Hematopoietic multipotent progenitor cell treated with erythropoietin and hydrocortisone succinate and interleukin-3 and kit ligand, for 17 days (in vitro differentiated cells): ENCODE measurements around the gene ROBO1.

Experiments used
- DNase-seq: peaks from one replicate; pipeline ENCODE4 v3.0.0-alpha.2; 2015; ENCODE audit warnings: low spot score

ROBO1 gene

DNA sequence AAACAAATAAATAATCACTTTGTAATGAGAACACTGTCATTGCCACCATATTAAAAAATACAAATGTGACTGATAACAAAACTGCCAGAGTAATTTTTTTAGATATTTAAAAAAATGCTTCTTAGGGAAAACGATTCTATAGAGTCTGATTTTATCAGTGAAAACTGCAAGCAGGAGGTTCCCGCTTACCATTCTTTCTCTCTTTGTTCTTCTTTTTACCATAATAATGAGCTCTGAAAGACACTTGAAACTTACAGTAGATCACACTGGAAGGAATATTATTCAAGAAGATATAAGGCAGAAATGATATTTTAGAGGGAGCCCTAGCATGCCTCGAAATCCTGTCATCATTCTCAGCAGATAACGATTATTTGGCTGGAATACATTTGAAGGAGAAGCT is 701.3 kb downstream of the ROBO1 start:
- no peak for DNase-seq

DNA sequence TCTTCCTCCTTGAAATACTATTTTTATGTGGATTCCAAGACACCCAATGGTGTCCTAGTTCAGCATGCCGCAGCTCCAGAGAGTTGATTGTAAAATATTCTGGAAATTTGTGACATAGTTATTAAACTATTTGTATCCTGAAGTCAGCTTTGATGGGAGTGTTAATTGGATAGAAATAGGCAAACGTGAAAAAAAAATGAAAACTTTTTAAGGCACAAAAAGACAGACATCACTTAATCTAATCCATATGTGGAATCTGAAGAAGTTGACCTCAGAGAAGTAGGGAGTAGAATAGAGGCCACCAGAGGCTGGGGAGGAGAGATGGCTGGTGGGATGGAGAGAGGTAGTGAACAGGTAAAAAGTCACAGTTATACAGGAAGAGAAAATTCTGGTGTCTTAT is 704.2 kb downstream of the ROBO1 start:
- DNase-seq: no peak

DNA sequence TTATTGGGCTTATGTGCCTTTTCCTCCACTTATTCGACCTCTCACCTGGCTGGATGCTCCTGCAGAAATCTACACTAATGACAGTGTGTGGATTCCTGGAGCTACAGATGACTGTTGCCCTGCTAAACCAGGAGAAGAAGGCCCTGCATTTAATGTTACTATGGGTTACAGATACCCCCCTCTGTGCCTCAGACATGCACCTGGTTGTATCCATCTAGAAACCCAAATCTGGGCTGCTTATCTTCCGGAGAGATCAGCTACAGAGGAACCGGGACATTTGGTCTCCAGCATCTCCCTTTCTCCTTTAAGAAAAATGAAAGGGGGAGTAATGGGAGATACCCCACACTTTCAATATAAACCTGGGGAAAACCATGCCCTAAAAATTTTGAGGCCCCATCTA is 710.0 kb downstream of the ROBO1 start:
- no peak for DNase-seq

DNA sequence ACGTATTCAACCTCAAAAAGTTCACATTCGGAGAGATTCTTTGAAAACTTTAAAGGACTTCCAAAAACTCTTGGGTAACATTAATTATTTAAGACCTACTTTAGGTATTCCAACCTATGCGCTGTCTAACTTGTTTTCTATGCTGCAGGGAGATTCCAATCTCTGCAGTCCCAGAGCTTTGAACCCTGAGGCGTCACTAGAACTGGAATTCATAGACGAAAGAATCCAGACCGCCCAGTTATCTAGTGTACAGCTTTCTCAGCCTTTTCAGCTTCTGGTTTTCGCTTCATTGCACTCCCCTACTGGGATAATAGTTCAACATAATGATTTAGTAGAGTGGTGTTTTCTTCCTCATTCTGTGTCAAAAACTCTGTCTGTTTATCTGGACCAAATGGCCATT is 711.3 kb downstream of the ROBO1 start:
- DNase-seq: no peak

DNA sequence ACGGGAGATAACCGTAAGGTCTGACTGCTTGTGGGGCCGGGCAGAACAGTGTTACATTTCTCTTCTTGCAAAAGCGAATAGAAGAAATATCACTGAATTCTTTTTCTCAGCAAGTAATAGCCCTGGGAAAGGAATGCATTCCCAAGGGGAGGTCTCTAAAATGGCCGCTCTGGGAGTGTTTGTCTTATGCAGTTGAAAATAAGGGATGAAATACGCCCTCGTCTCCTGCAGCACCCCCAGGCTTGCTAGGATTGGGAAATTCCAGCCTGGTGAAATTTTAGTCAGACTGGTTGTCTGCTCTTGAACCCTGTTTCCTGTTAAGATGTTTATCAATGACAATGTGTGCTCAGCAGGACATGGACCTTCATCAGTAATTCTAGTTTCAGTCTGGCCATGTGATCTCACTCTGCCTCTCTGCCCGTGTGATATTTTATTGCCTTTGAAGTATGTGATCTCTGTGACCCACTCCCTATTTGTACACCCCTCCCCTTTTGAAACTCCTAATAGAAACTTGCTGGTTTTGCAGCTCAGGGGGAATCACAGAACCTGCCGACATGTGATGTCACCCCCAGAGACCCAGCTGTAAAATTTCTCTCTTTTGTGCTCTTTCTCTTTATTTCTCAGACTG is 715.6 kb downstream of the ROBO1 start:
- DNase-seq: no peak

DNA sequence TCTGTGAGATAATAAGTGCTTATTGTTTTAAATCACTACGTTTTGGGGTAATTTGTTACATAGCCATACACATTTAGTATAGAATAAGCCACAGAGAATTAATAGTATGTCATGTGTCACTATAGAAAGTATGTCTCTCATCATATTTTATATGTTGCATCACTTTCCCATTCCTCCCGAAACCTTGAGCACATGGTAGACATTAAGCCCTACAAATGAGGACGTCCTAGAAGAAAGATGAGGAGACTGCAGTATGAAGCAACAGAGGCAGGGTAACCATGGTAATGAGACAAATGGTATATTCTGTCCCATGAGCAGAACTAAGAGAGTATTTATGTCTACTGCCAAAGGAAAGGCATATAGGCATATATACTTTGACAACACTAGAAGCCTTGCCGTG is 720.2 kb downstream of the ROBO1 start:
- no peak for DNase-seq

DNA sequence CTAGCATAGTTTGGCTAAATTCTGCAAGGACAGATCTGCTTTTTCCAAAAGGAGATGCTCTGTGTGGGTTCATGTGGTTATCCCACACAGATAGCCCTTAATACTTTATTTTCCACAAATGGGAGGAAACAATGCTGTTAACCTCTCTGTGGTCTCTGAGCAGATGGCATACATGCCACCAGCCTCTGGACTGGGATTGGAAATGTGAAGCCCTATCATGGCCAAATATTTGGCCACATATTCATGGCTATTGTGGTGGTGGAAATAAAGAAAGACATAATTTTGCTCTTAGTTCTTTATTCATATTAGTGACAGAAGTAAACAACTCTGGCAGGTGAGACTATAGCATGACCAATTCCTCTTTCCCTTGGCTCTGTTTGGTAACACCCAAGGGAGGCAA is 726.2 kb downstream of the ROBO1 start:
- no peak for DNase-seq

DNA sequence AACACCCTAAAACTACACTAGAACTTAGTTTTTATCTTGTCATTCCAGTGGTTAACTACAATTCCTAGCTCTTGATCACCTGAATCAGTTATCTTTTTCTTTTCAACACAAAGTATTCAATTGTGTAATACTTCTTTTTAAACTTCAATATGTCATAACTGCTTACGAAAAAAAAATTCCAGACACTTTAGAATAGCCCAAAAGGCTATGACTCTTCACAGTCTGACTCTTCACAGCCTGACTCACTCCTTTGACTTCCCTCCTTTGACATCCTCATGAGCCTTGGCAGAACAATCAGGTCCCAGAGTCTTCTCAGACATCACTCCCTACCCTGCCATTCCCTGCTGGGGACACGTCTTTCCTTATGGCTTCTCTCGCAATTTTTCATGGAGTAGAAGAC is 727.1 kb downstream of the ROBO1 start:
- no peak for DNase-seq

DNA sequence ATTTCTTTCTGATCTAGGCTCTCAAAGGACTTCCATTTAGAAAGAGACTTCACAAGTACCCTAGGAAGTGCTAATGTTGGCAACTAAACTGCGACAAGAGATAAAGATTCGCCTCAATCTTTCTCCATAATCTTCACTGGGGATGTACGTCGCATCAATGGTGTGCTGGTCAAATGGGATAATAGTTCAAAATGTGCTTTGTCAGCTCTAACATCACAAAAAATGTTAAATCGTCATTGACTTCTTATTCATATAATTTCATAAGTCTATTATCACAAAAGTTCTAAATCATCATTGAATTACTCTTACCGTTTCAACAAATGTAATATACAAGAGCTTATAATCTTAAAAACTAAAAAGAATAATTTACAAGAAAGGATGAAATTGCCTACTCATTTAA is 727.7 kb downstream of the ROBO1 start:
- DNase-seq: no peak

DNA sequence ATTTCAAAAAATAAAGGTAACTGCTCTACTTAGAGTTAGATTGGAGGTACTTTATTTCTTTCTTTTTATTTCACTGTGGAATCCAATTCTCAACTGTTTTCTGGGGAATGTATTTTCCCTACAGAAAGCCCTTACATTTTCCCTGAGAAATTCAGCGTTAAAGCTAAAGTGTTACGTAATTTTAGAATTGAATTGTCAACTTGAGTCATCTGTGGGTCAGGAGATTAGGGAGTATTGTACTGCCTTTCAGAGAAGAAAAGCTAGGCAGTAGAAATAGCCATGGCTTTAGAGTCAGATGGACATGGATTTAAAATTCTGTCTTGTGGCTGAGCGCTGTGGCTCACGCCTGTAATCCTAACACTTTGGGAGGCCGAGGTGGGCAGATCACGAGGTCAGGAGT is 728.6 kb downstream of the ROBO1 start:
- no peak for DNase-seq

DNA sequence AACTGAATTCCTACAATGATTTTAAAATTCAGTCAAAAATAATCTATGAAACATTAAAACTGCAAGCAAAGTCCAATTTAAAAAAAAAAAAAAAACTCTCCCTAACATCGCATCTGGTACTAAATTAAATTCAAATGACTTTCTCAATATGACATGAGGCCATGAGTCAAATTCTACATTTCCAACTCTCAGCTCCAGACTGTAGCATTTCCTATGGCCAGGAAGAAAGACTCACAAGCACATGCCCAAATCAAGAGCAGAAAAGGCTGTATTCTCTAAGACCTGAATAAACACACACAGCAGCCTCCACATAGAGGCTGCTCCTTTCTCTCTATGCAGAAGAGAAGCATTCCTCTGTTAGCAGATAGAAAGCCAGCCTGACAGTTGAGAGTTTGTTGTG is 729.2 kb downstream of the ROBO1 start:
- no peak for DNase-seq

DNA sequence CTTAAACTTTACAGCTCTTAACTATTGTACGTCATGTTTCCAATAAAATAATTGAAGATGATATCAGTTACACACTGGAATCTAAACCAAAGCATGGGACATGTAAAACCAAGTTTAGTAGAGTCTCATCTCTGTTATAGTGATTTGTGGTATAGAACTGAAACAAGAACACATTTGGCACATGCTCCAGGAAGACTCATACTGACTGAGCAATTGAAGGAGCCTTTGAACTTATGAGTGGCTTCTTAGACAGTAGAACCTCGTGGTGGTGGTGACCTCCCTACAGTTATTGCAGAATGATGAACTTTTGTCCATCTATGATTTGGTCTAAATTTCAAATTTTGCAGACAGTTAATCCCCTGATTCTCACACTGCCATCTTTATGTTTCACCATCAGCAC is 729.7 kb downstream of the ROBO1 start:
- no peak for DNase-seq

DNA sequence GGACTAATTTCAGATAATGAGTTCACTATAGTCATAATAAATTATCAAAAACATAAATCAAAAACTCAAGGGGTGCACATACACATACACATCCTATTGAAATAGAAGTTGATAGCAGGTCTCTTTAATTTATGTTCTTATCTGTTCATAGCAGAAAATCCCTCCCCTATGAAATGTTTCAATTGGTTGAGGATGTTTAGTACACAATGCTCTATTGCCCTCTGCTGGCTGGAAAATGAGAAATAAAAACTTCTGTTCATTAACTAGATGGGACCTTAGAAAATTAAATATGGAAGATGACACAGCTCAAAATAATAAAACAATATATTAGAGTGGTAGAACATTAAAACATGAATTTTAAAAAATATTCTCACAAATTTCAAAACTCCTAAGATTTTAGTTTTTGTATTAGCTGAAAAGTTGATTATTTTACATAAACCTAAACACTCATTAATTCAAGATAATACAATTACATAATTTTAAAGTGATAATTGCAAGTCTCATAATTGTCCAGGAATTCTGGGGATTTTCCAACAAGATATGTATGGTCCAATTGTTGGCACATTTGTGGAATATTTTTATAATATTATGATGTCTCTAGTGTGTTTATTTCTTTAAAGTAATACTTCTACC is 735.0 kb downstream of the ROBO1 start:
- DNase-seq: no peak

DNA sequence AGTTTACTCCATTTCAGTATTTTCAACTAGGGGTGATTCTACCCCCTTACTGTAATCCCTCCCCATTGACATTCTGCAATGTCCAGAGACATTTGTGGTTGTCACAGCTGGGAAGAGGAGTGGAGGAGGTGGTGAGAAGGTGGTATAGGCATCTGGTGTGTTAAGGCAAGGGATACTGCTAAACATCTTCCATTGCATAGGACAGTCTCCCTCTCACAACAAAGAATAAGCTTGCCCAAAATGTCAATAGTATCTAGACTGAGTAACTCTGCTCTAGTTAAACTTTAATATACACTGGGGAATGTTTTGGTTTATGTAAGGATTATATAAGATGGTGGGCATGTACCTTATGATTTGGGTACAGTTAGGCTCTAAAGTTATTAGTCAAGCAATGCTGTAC is 737.6 kb downstream of the ROBO1 start:
- DNase-seq: no peak

DNA sequence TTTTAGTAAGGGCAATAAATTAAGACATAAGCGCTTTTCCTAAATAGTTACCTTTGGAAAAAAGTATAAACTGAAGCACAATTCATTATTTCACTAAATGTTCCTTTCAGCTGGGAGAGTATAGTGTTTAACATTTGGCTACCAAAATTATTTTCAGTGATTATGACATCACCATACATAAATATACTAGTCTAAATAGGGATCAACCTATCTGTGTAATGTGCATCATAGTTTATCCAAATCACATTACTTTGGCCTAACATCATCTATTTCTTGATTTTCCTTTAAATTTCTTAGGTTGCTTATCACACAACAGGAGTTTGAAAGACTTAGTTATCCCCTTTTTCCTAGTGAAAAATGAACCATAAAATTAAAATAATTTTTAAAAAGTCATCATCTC is 738.9 kb downstream of the ROBO1 start:
- no peak for DNase-seq

DNA sequence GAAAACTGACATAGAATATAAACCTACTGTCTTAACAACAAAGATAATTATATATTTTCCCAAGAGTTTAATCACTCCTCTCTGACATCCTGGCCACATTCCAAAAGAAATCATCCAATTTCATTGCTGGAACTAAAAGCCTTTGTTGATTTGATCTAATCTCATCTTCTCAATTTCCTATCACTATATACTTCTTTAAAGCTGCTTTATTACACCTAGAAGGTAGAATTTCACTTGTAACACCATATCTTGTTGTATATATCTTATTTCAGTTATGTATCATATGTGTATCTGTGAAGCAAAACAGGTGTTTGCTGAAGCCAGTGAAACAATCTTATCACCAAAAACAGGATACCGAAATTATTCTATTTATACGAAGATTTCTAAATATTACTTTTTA is 740.2 kb downstream of the ROBO1 start:
- no peak for DNase-seq

DNA sequence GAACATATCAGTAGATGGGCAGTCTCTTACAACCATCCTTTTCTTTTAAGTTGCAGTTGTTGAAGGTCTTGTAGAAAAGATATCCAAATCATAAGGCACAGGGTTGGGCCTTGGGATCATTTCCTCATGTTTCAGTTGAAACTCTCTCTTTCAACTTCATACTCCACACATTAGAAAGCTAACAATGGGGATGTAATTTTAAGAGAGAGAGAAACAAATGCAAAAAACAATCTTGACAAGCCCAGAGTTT is 747.9 kb downstream of the ROBO1 start:
- no peak for DNase-seq

DNA sequence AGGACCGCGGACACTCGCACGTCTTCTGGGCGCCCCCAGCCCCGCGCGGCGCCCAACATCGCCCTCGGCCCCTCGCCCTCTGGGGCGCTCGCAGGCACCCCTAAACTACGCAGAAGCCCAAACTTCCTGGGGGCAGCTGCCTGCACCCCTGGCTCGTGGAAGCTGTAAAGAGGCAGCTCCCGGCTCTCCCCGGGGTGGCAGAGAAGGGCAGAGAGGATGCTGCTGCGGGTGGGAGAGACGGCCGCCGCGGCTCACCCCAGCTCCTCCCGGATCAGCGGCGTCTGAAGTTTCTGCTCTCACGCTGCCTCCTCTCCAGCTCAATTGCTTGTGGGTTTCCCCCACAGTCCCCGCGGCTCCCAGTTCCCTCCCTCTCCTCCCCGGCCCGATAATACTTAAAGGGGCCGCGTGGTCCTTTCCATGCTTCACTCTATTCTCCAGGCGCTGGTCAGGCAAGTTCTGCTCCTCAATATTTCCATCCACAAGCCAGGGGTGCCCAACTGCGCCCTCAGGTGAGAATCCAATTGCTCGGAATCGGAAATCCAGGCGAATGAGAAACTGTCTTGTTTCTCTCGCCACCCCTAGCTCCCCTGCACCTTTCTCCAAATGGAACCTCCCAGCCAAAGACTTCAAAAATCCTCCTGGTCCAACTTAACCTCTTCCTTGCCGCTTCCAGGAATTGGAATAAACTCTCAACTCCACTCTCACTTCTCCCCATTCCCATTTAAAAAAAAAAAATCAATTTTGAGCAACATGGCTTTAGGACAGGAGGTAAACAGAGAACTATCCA is 748.5 kb downstream of the ROBO1 start:
- DNase-seq: no peak

DNA sequence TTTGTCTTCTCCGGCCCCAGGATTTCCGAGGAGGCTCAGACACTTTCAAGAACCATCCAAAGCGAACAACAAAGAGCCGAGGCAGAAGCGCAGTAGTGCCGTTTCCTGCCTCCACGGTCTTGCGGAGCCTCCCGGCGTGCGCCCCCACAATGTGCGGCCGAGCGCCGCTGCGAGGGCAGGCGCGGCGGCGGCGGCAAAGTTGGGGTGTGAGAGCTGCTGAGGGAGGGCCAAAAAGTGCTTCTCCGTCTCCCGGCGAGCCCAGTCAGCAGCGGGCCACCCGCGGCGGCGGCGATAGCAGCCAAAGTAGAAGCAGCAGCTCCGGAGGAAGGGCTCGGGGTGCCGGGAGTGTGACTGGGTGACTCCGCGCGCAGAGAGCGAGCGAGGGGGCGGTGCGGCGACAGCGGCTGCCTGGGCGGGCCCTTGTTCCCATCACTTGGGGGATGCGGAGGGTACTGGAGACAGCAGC is 749.1 kb downstream of the ROBO1 start:
- DNase-seq: no peak

DNA sequence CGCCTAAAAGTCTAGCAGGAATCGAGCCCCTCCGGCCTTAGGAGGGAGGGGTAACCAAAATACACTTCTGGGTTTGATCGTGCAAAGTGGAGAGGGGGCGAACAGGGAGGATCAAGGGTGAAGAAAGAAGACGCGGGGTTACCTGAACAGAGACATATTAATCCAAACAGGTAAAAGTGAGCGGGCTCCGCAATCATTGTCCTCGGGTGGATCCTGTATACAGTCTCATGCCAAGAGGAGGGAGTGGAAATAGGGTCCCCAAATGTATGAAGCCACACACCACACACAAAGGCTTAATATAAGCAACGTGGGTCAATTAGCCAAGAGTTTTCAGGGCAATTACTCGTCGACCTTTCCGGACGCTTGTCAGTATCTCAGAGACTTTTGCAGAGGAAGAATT is 749.5 kb downstream of the ROBO1 start:
- no peak for DNase-seq

DNA sequence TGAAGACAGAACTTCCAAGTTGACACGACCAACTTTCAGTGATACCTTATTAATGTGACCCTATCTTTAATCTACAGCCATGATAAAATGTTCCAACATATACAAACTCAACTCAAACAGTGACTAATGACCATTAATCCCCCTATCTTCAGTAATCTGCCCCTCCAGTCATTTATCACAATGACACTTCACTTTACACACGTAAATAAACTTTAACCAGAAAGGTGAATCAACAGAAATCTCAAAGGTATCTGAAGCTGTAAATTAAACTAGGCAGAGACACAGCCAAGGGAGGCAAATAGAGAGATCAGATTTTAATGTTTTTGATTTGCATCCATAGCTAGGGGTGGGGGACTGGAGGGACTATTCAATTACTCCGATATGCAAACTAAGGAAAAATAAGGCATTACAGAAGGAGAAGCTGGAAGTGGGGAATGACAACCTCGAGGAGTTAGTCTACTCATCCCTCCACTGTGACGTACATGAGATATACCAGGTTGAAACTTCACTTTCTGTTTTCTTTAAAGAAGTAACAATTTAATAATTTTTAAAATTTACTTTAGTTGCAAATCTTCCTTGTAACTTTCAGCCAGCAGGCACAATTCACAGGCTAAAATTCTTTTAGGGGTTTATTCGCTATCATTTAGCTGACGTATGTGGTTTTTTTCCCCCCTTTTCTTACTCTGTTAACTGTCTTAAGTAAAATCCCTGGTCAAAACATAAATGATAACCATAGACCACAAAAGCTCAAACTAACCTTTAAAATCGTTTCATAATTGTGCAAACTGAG is 751.0 kb downstream of the ROBO1 start:
- DNase-seq: no peak

DNA sequence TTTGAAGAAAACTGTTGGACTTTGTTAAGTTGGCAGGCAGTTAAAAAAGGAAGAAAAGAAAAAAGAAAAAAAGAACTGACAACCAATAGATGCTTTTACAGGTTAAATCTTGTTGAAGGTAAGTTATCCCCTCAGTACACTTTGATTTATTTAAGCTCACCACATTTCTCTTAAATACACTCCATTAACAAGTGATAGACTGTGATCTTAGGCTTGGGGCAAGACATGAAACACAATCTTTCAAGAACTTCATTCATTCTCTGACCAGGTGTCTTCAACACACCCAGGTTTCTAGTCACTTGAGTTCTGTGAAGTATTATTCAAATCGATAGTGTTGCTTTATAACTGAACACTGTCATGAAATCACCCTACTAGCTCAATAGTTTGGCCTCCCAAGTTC is 751.9 kb downstream of the ROBO1 start:
- no peak for DNase-seq

DNA sequence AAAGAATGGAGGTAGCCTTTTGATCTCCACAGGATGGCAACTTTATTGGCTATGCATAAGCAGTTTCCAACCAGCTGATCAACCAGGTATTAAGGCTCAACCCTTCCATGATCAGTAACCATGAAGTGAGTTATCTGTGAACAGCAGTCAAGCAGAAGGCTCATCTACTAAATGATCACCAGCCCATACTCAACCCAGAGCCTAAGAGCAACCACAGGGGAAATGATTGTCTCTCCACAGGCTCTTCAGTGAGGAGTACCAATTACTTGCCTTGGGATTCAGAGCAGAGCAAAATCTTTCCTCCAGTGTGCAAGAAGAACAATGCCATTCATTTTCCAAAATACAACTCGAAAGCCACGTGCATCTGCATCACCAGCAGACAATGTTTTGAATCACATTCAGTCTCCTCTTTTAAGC is 754.8 kb downstream of the ROBO1 start:
- no peak for DNase-seq
